Measurements from ENCODE around the gene CYB561A3. TPM values are rescaled to one million over a fixed set of nuclear protein-coding genes. Genes with fewer than 3 reads are reported as not detected.

Gene CYB561A3
- total and polyA plus RNA-seq, 2 of the 13 experiments (the other 11 are each of a cell fraction or from before 2014, with no cell fraction given) = 11.4 to 14.9 TPM

- no peak for TF ChIP-seq CBX2 (IDR thresholded peaks at IDR 0.05; ENCODE audit: low read depth, low read length)
- TF ChIP-seq CBX2 (CRISPR knock-in tag; IDR thresholded peaks at IDR 0.05; ENCODE audit: low read depth) = no peak
- TF ChIP-seq ZNF782 (CRISPR knock-in tag; IDR thresholded peaks at IDR 0.05; ENCODE audit: borderline replicate concordance) = no peak
- no peak for TF ChIP-seq RAD51 (IDR thresholded peaks at IDR 0.05; ENCODE audit: borderline replicate concordance)
- TF ChIP-seq ERF (CRISPR knock-in tag; IDR thresholded peaks at IDR 0.05) = peak; percentile 48
- no peak for TF ChIP-seq ZSCAN22 (CRISPR knock-in tag; IDR thresholded peaks at IDR 0.05)
- TF ChIP-seq, protein P1, sequence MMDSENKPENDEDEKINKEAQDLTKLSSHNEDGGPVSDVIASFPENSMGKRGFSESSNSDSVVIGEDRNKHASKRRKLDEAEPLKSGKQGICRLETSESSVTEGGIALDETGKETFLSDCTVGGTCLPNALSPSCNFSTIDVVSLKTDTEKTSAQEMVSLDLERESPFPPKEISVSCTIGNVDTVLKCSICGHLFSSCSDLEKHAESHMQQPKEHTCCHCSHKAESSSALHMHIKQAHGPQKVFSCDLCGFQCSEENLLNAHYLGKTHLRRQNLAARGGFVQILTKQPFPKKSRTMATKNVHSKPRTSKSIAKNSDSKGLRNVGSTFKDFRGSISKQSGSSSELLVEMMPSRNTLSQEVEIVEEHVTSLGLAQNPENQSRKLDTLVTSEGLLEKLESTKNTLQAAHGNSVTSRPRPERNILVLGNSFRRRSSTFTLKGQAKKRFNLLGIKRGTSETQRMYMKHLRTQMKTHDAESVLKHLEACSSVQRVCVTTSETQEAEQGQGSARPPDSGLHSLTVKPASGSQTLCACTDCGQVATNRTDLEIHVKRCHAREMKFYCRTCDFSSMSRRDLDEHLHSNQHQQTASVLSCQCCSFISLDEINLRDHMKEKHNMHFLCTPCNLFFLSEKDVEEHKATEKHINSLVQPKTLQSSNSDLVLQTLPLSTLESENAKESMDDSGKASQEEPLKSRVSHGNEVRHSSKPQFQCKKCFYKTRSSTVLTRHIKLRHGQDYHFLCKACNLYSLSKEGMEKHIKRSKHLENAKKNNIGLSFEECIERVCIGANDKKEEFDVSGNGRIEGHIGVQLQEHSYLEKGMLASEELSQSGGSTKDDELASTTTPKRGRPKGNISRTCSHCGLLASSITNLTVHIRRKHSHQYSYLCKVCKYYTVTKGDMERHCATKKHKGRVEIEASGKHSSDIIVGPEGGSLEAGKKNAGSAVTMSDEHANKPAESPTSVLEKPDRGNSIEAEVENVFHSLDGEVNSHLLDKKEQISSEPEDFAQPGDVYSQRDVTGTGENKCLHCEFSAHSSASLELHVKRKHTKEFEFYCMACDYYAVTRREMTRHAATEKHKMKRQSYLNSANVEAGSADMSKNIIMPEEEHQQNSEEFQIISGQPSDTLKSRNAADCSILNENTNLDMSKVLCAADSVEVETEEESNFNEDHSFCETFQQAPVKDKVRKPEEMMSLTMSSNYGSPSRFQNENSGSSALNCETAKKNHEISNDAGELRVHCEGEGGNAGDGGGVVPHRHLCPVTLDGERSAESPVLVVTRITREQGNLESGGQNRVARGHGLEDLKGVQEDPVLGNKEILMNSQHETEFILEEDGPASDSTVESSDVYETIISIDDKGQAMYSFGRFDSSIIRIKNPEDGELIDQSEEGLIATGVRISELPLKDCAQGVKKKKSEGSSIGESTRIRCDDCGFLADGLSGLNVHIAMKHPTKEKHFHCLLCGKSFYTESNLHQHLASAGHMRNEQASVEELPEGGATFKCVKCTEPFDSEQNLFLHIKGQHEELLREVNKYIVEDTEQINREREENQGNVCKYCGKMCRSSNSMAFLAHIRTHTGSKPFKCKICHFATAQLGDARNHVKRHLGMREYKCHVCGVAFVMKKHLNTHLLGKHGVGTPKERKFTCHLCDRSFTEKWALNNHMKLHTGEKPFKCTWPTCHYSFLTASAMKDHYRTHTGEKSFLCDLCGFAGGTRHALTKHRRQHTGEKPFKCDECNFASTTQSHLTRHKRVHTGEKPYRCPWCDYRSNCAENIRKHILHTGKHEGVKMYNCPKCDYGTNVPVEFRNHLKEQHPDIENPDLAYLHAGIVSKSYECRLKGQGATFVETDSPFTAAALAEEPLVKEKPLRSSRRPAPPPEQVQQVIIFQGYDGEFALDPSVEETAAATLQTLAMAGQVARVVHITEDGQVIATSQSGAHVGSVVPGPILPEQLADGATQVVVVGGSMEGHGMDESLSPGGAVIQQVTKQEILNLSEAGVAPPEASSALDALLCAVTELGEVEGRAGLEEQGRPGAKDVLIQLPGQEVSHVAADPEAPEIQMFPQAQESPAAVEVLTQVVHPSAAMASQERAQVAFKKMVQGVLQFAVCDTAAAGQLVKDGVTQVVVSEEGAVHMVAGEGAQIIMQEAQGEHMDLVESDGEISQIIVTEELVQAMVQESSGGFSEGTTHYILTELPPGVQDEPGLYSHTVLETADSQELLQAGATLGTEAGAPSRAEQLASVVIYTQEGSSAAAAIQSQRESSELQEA (CRISPR knock-in tag; IDR thresholded peaks at IDR 0.05; ENCODE audit: not compliant biosample characterization) = peak; percentile 46
- TF ChIP-seq HNRNPK (IDR thresholded peaks at IDR 0.05; ENCODE audit: low read depth, low read length, poor library complexity, severe bottlenecking) = no peak
- no peak for TF ChIP-seq ZNF10 (CRISPR knock-in tag; IDR thresholded peaks at IDR 0.05; ENCODE audit: borderline replicate concordance, low read depth)
- TF ChIP-seq NFE2L1 (CRISPR knock-in tag; IDR thresholded peaks at IDR 0.05; ENCODE audit: borderline replicate concordance) = no peak
- peak; percentile 82 for TF ChIP-seq XRCC5 (optimal IDR thresholded peaks at IDR 0.05; ENCODE audit: low read length)
- TF ChIP-seq DPF2 (CRISPR knock-in tag; IDR thresholded peaks at IDR 0.05; ENCODE audit: borderline replicate concordance, low read depth) = no peak; the same call in 1 of the 2 replicates
- TF ChIP-seq ZNF30 (CRISPR knock-in tag; IDR thresholded peaks at IDR 0.05) = no peak
- TF ChIP-seq ZNF451 (CRISPR knock-in tag; IDR thresholded peaks at IDR 0.05) = peak; percentile 25; the same call in 1 of the 2 replicates
- TF ChIP-seq IRF2 (CRISPR knock-in tag; IDR thresholded peaks at IDR 0.05) = 0 out of 2 replicates have a peak, but pooled peaks have one; percentile 9
- no peak for TF ChIP-seq PRMT3 (CRISPR knock-in tag; IDR thresholded peaks at IDR 0.05; ENCODE audit: borderline replicate concordance, low read depth)
- no peak for TF ChIP-seq PHB2 (IDR thresholded peaks at IDR 0.05; ENCODE audit: partially characterized antibody)
- no peak for TF ChIP-seq MTERF4 (CRISPR knock-in tag; IDR thresholded peaks at IDR 0.05)
- TF ChIP-seq ZNF891 (CRISPR knock-in tag; IDR thresholded peaks at IDR 0.05) = peak; percentile 83; the same call in 1 of the 2 replicates
Measured at GRCh38 chr11:61361741-61362541, at the start of gene CYB561A3, which contains the start of gene TMEM138 (continued).

All from HepG2 (cell line).